ENCODE measurements around the gene F2R. TPM values are rescaled to one million over a fixed set of nuclear protein-coding genes. Genes with fewer than 3 reads are reported as not detected.

The F2R gene
- total and polyA plus RNA-seq, 9 of the 15 experiments (the other 6 are each of a cell fraction or from before 2014, with no cell fraction given): 4.0 to 34.7 (median 15.1) TPM

- Histone ChIP-seq H4K20me1 (replicated peaks; ENCODE audit: control insufficient read depth, insufficient read depth, low read length) (no peaks in the 10 kb centered on the region), H3K4me3 (no peak overlapping the region), H3K9ac (ENCODE audit: insufficient read depth in 1 of 2, low read depth in 2 of 2, low read length in 2 of 2) (no peak overlapping the region), H3K9me3 (replicated peaks; ENCODE audit: control insufficient read depth, insufficient read depth, low read depth, low read length) (no peaks in the 10 kb centered on the region), H3K4me1 (replicated peaks in 1 of 2; ENCODE audit: control insufficient read depth in 2 of 2, insufficient read depth in 2 of 2, low read length in 2 of 2) (peaks cover 0 to 11% of the 10 kb centered on the region in 2 experiments; a peak in 3 of 5 replicates), H3K27ac (ENCODE audit: extremely low read depth, low read depth, low read length) (no peak overlapping the region), H2AFZ (ENCODE audit: low read depth, low read length) (no peak overlapping the region), H3K27me3 (ENCODE audit: control insufficient read depth in 2 of 2, insufficient read depth in 2 of 2, low read length in 2 of 2) (no peaks in the 10 kb centered on the region), H3K4me2 (ENCODE audit: insufficient read depth, low read length) (no peak overlapping the region), H3K36me3 (ENCODE audit: control insufficient read depth, insufficient read depth, low read length) (no peaks in the 10 kb centered on the region; the same call in 2 of the 3 replicates), H3K79me2 (ENCODE audit: control insufficient read depth, insufficient read depth, low read length) (no peaks in the 10 kb centered on the region), H3K9me1 (ENCODE audit: control insufficient read depth, insufficient read depth, low read length) (no peaks in the 10 kb centered on the region)
- intact Hi-C loops (cut with micrococcal nuclease): no loop called here
- ChIA-PET CTCF (ENCODE audit: low intra/inter-chr PET ratio) (interaction anchor here (0.7 kb wide), 1 partner anchor 417 kb away, joined by 3 read pairs; no protein-coding TSS in a partner anchor), POLR2A (interaction anchor here (0.7 kb wide), 1 partner anchor 1203 kb away, joined by 3 read pairs; no protein-coding TSS in a partner anchor)
- no peak for TF ChIP-seq ZNF124 (CRISPR knock-in tag; IDR thresholded peaks at IDR 0.05)
- no peak for TF ChIP-seq FUS (optimal IDR thresholded peaks at IDR 0.05; ENCODE audit: low read depth, low read length)
- no peak for TF ChIP-seq FOXA1 (IDR thresholded peaks at IDR 0.05; ENCODE audit: borderline replicate concordance)
- no peak for TF ChIP-seq SLC30A9 (CRISPR knock-in tag; IDR thresholded peaks at IDR 0.05)
- ATAC-seq: no peak
- BruUV-seq (replicated peaks): no TSS peak
- FAIRE-seq: no peak
- 87% methylated on average over 6 of the region's 6 CpGs for WGBS (ENCODE audit: insufficient coverage, low coverage, missing lambda C conversion rate)
- in situ Hi-C loops (cut with MboI): no loop called here
- no peak for DNase-seq (ENCODE audit: extremely low read depth in 1 of 4, low spot score in 3 of 4)
Measured at GRCh38 chr5:76695346-76695745, 20.6 kb upstream of the F2R start.

GRCh38 chr5:76696251-76696650 lies 19.7 kb upstream of the F2R start:
- Histone ChIP-seq H3K79me2 (ENCODE audit: control insufficient read depth, insufficient read depth, low read length) (no peaks in the 10 kb centered on the region), H3K27ac (ENCODE audit: extremely low read depth, low read depth, low read length) (peak overlapping the region; percentile 6; the same call in 2 of the 3 replicates), H3K9me1 (ENCODE audit: control insufficient read depth, insufficient read depth, low read length) (no peaks in the 10 kb centered on the region), H3K4me1 (replicated peaks in 1 of 2; ENCODE audit: control insufficient read depth in 2 of 2, insufficient read depth in 2 of 2, low read length in 2 of 2) (peaks cover 0 to 11% of the 10 kb centered on the region in 2 experiments; a peak in 3 of 5 replicates), H3K27me3 (ENCODE audit: control insufficient read depth in 2 of 2, insufficient read depth in 2 of 2, low read length in 2 of 2) (no peaks in the 10 kb centered on the region), H2AFZ (ENCODE audit: low read depth, low read length) (0 out of 2 replicates have a peak overlapping the region, but pooled peaks have one; percentile 14), H3K9me3 (replicated peaks; ENCODE audit: control insufficient read depth, insufficient read depth, low read depth, low read length) (no peaks in the 10 kb centered on the region), H3K4me3 (no peak overlapping the region), H3K4me2 (ENCODE audit: insufficient read depth, low read length) (no peak overlapping the region), H3K9ac (ENCODE audit: insufficient read depth in 1 of 2, low read depth in 2 of 2, low read length in 2 of 2) (no peak overlapping the region), H4K20me1 (replicated peaks; ENCODE audit: control insufficient read depth, insufficient read depth, low read length) (no peaks in the 10 kb centered on the region), H3K36me3 (ENCODE audit: control insufficient read depth, insufficient read depth, low read length) (no peaks in the 10 kb centered on the region; the same call in 2 of the 3 replicates)
- in situ Hi-C loops (cut with MboI) (no loop called here), intact Hi-C loops (cut with micrococcal nuclease) (no loop called here)
- ATAC-seq (no peak), FAIRE-seq (no peak), DNase-seq (ENCODE audit: extremely low read depth in 1 of 4, low spot score in 3 of 4) (no peak)
- no TSS peak for BruUV-seq (replicated peaks)
- ChIA-PET CTCF (ENCODE audit: low intra/inter-chr PET ratio) (no interaction called here), POLR2A (interaction anchor here (0.7 kb wide), 1 partner anchor 1202 kb away, joined by 3 read pairs; no protein-coding TSS in a partner anchor)
- TF ChIP-seq SMARCA4 (IDR thresholded peaks at IDR 0.05) (0 out of 2 replicates have a peak, but pooled peaks have one; percentile 21), ETV1 (tag; conservative IDR thresholded peaks at IDR 0.05; ENCODE audit: low read depth) (peak; percentile 71), GABPA (tag; conservative IDR thresholded peaks at IDR 0.05; ENCODE audit: low read depth) (0 out of 2 replicates have a peak, but pooled peaks have one; percentile 17), FOXO4 (CRISPR knock-in tag; IDR thresholded peaks at IDR 0.05) (no peak), RBM34 (IDR thresholded peaks at IDR 0.05; ENCODE audit: borderline replicate concordance, insufficient read depth, low read length) (no peak), MYC (IDR thresholded peaks at IDR 0.05; ENCODE audit: low read depth, low read length) (no peak), MYC (CRISPR knock-in tag; IDR thresholded peaks at IDR 0.05; ENCODE audit: borderline replicate concordance, low read depth) (no peak), TCF3 (CRISPR knock-in tag; IDR thresholded peaks at IDR 0.05) (peak; percentile 48), ESRRA (IDR thresholded peaks at IDR 0.05; ENCODE audit: borderline replicate concordance, low read depth) (no peak), TCF7L2 (IDR thresholded peaks at IDR 0.05; ENCODE audit: low read depth, low read length) (no peak)
- WGBS (ENCODE audit: insufficient coverage, low coverage, missing lambda C conversion rate): 83% methylated on average over 1 of the region's 1 CpG
